A549 (cell line): ENCODE data around the gene GLS. TPM values are rescaled to one million over a fixed set of nuclear protein-coding genes. Genes with fewer than 3 reads are reported as not detected.

Experiments used
- ATAC-seq, 2 experiments: fragments of 200-7000 bp in 1 of 2; fragments of >200 bp in 1 of 2; cut with Nextera tagmentation in 1 of 2; cut with Tn5 transposase in 1 of 2; 3 replicates each; pipeline versions ENCODE4 v1.8.0 to v1.9.1; 2018 to 2020; ENCODE audit warnings: mild to moderate bottlenecking in 1 of 2, moderate library complexity in 1 of 2
- CTCF ChIA-PET: fragments of 300-600 bp; sonication (Branson Sonifier 250); formaldehyde crosslinking; extraction: SDS; loops from one replicate; lab custom pipeline; 2021; ENCODE audit warnings: antibody characterized with exemption, inconsistent platforms; lab: Yijun Ruan, JAX
- POLR2A ChIA-PET: fragments of 350-600 bp; formaldehyde crosslinking; extraction: SDS; loops from one replicate; lab custom pipeline; 2021; ENCODE audit warnings: antibody characterized with exemption, inconsistent platforms; lab: Yijun Ruan, JAX
- DNase-seq, 2 experiments: peaks; one replicate each; pipeline versions ENCODE4 v3.0.0 to v3.0.0-alpha.2; 2011 to 2016; ENCODE audit warnings: low read depth in 1 of 2, low spot score in 1 of 2
- FAIRE-seq: peaks from 2 replicates; lab custom pipeline; 2011; peaks lifted over from hg19 to GRCh38; lab: Jason Lieb, UNC
- H3K27ac ChIP-seq, 2 experiments: fragments of >200 bp; sonication (Bioruptor Twin); formaldehyde crosslinking; 3 replicates each; pipeline ENCODE4 v1.5.1; 2016 to 2017
- H3K4me1 ChIP-seq: fragments of >200 bp; sonication (Bioruptor Twin); formaldehyde crosslinking; 3 replicates; pipeline ENCODE4 v1.6.1; 2016
- H3K4me2 ChIP-seq: fragments of >200 bp; sonication (Bioruptor Twin); formaldehyde crosslinking; 3 replicates; pipeline ENCODE4 v1.6.1; 2016
- H3K4me3 ChIP-seq: fragments of >200 bp; sonication (Bioruptor Twin); formaldehyde crosslinking; 3 replicates; pipeline ENCODE4 v1.5.1; 2016
- H3K9me3 ChIP-seq: fragments of >200 bp; sonication (Bioruptor Twin); formaldehyde crosslinking; 3 replicates; pipeline ENCODE4 v1.6.1; 2016
- BCL3 ChIP-seq: fragments of >200 bp; sonication (Bioruptor Twin); formaldehyde crosslinking; IDR thresholded peaks from 3 replicates; pipeline ENCODE4 v1.6.1; 2016
- CBX8 ChIP-seq: fragments of 200-600 bp; sonication (generic); IDR thresholded peaks from 2 replicates; pipeline ENCODE4 v1.6.1; 2016
- CHD4 ChIP-seq: fragments of 200-600 bp; sonication (generic); IDR thresholded peaks from 2 replicates; pipeline ENCODE4 v1.6.1; 2016; ENCODE audit warnings: antibody characterized with exemption, mild to moderate bottlenecking, borderline replicate concordance
- EHF ChIP-seq: fragments of 250-450 bp; sonication (Bioruptor Pico); IDR thresholded peaks from 2 replicates; pipeline ENCODE4 v1.5.0; 2020; ENCODE audit warnings: mild to moderate bottlenecking
- ESRRA ChIP-seq: fragments of 150-350 bp; IDR thresholded peaks from 2 replicates; pipeline ENCODE4 v1.6.1; 2014; ENCODE audit warnings: mild to moderate bottlenecking, low read length, borderline replicate concordance
- FOSL2 ChIP-seq, 2 experiments: fragments of 450-650 bp in 1 of 2; fragments of >200 bp in 1 of 2; sonication (Bioruptor Twin) in 1 of 2; formaldehyde crosslinking; IDR thresholded peaks; 2 replicates each; pipeline versions ENCODE4 v1.5.0 to v1.6.1; 2016 to 2020; ENCODE audit warnings: mild to moderate bottlenecking in 1 of 2, moderate library complexity in 1 of 2
- FOXS1 ChIP-seq: fragments of 250-450 bp; sonication (Bioruptor Pico); IDR thresholded peaks from 2 replicates; pipeline ENCODE4 v1.5.0; 2020; ENCODE audit warnings: mild to moderate bottlenecking, moderate library complexity
- HES2 ChIP-seq: fragments of >200 bp; sonication (Bioruptor Twin); formaldehyde crosslinking; IDR thresholded peaks from 2 replicates; pipeline ENCODE4 v1.6.1; 2016
- HEYL ChIP-seq: fragments of 250-450 bp; sonication (Bioruptor Pico); IDR thresholded peaks from 2 replicates; pipeline ENCODE4 v1.8.0; 2021; ENCODE audit warnings: mild to moderate bottlenecking, moderate library complexity
- JUN ChIP-seq, 2 experiments: fragments of >200 bp; sonication (Bioruptor Twin); formaldehyde crosslinking; IDR thresholded peaks; 2 replicates in 1 of 2; 3 replicates in 1 of 2; pipeline ENCODE4 v1.6.1; 2016 to 2017
- JUNB ChIP-seq: fragments of >200 bp; sonication (Bioruptor Twin); formaldehyde crosslinking; IDR thresholded peaks from 2 replicates; pipeline ENCODE4 v1.6.1; 2016
- MAFK ChIP-seq: fragments of 450-650 bp; IDR thresholded peaks from 2 replicates; pipeline ENCODE4 v1.6.1; 2014; ENCODE audit not compliant: partially characterized antibody
- MAX ChIP-seq: IDR thresholded peaks from 2 replicates; pipeline ENCODE4 v1.6.1; 2012
- MYC ChIP-seq: IDR thresholded peaks from 2 replicates; pipeline ENCODE4 v1.6.1; 2012; ENCODE audit warnings: mild to moderate bottlenecking, inconsistent platforms, low read length, improper control_type of control experiment, borderline replicate concordance
- NPAS2 ChIP-seq: fragments of 250-450 bp; sonication (Bioruptor Pico); IDR thresholded peaks from 2 replicates; pipeline ENCODE4 v1.8.0; 2022; ENCODE audit warnings: mild to moderate bottlenecking, moderate library complexity, borderline replicate concordance
- NR3C1 ChIP-seq: fragments of >200 bp; sonication (Bioruptor Twin); formaldehyde crosslinking; IDR thresholded peaks from 3 replicates; pipeline ENCODE4 v1.6.1; 2017
- PHF8 ChIP-seq: fragments of 200-600 bp; sonication (generic); IDR thresholded peaks from 2 replicates; pipeline ENCODE4 v1.6.1; 2016; ENCODE audit warnings: low read depth, mild to moderate bottlenecking, antibody characterized with exemption, moderate library complexity, borderline replicate concordance
- POLR2A ChIP-seq: IDR thresholded peaks from 2 replicates; pipeline ENCODE4 v1.6.1; 2012; ENCODE audit warnings: mild to moderate bottlenecking, low read length
- POLR2AphosphoS2 ChIP-seq: conservative IDR thresholded peaks from 2 replicates; pipeline ENCODE4 v1.6.1; 2012; ENCODE audit warnings: low read length, improper control_type of control experiment, inconsistent platforms
- RAD21 ChIP-seq, 2 experiments: fragments of >200 bp in 1 of 2; sonication (Bioruptor Twin) in 1 of 2; formaldehyde crosslinking in 1 of 2; IDR thresholded peaks in 1 of 2; conservative IDR thresholded peaks in 1 of 2; 2 replicates in 1 of 2; 3 replicates in 1 of 2; pipeline ENCODE4 v1.6.1; 2012 to 2018; ENCODE audit warnings: inconsistent platforms in 1 of 2
- REST ChIP-seq: fragments of 200-600 bp; sonication (generic); IDR thresholded peaks from 2 replicates; pipeline ENCODE4 v1.6.1; 2016; ENCODE audit warnings: antibody characterized with exemption, mild to moderate bottlenecking, moderate library complexity
- RFX5 ChIP-seq: fragments of 450-650 bp; IDR thresholded peaks from 2 replicates; pipeline ENCODE4 v1.7.1; 2014; ENCODE audit warnings: antibody characterized with exemption, mild to moderate bottlenecking, moderate library complexity
- RNF2 ChIP-seq: fragments of 200-600 bp; sonication (generic); IDR thresholded peaks from 2 replicates; pipeline ENCODE4 v1.6.1; 2016; ENCODE audit warnings: low read depth, mild to moderate bottlenecking, antibody characterized with exemption, moderate library complexity, borderline replicate concordance
- SMC3 ChIP-seq: fragments of >200 bp; sonication (Bioruptor Twin); formaldehyde crosslinking; IDR thresholded peaks from 3 replicates; pipeline ENCODE4 v1.6.1; 2018; ENCODE audit warnings: inconsistent platforms
- TFCP2L1 ChIP-seq: fragments of 250-450 bp; sonication (Bioruptor Pico); IDR thresholded peaks from 2 replicates; pipeline ENCODE4 v1.5.0; 2021; ENCODE audit warnings: mild to moderate bottlenecking
- TP53 ChIP-seq: fragments of 250-450 bp; sonication (Bioruptor Pico); IDR thresholded peaks from 2 replicates; pipeline ENCODE4 v1.5.0; 2021; ENCODE audit warnings: mild to moderate bottlenecking, moderate library complexity
- ZC3H11A ChIP-seq: fragments of 450-650 bp; IDR thresholded peaks from 2 replicates; pipeline ENCODE4 v1.6.1; 2014; ENCODE audit warnings: antibody characterized with exemption, mild to moderate bottlenecking
- ZFP36 ChIP-seq: fragments of 450-650 bp; IDR thresholded peaks from 2 replicates; pipeline ENCODE4 v1.6.1; 2014; ENCODE audit warnings: borderline replicate concordance; ENCODE audit not compliant: partially characterized antibody
- WGBS: methylation state at CpG from one replicate; pipeline ENCODE4 v1.1.6; 2017; ENCODE audit errors: missing lambda C conversion rate; 5-methylcytosine and 5-hydroxymethylcytosine counted together
- polyA plus RNA-seq, 4 experiments: library from polyadenylated mRNA; depleted of rRNA in 3 of 4; stranded (reverse); fragments of >200 nt; fragmentation: RNase III in 1 of 4; extraction: RNeasy Plus Mini Kit Qiagen cat#74134 plus additional on column Dnase treatment in 1 of 4; gene quantifications; 2 replicates in 3 of 4; 3 replicates in 1 of 4; pipeline ENCODE4 v1.2.3, GENCODE V29; 2011 to 2017

Gene GLS
- polyA plus RNA-seq, 2 of the 4 experiments (the other 2 are of a cell fraction): 269 to 321 TPM

- POLR2A ChIA-PET: no interaction called here
- no peaks in the 10 kb centered on the region for H3K9me3 ChIP-seq
- H3K4me1 ChIP-seq: peaks cover 32% of the 10 kb centered on the region
- DNase-seq: no peak
- FAIRE-seq: no peak
- H3K4me3 ChIP-seq: no peak overlapping the region
- no peak overlapping the region for H3K4me2 ChIP-seq
- H3K27ac ChIP-seq: no peak overlapping the region
- TF ChIP-seq TFCP2L1 (CRISPR knock-in tag) (no peak), CBX8 (no peak), ZFP36 (no peak), NR3C1 (no peak), ZC3H11A (no peak), HES2 (no peak), TP53 (CRISPR knock-in tag) (no peak), FOXS1 (CRISPR knock-in tag) (no peak), EHF (CRISPR knock-in tag) (no peak), HEYL (CRISPR knock-in tag) (no peak), JUNB (no peak), MAX (no peak), RFX5 (no peak), MYC (no peak), RAD21 (conservative IDR thresholded peaks at IDR 0.05 in 1 of 2, IDR thresholded peaks at IDR 0.05 in 1 of 2) (no peak), ESRRA (no peak), MAFK (no peak), NPAS2 (no peak)
- TF ChIP-seq, all 56 proteins: peak for 0
- 95% methylated on average over 3 of the region's 3 CpGs for WGBS
- CTCF ChIA-PET: no interaction called here
- ATAC-seq: no peak
Measured at GRCh38 chr2:190831941-190832340, 48.7 kb upstream of the GLS start.

- peak overlapping the region; percentile 73 for H3K4me2 ChIP-seq
- WGBS: 7% methylated on average over 1 of the region's 1 CpG
- H3K27ac ChIP-seq: peak overlapping the region; percentile 75 to 80
- ChIA-PET CTCF (interaction anchor here (1.1 to 1.4 kb wide), 2 partner anchors 11 to 42 kb away, joined by 3 read pairs; no protein-coding TSS in a partner anchor), POLR2A (interaction anchor here (0.9 kb wide), 1 partner anchor 47 kb away, joined by 3 read pairs; no protein-coding TSS in a partner anchor)
- no peak overlapping the region for H3K4me3 ChIP-seq
- TF ChIP-seq PHF8 (no peak), EHF (CRISPR knock-in tag) (no peak), REST (no peak), TFCP2L1 (CRISPR knock-in tag) (no peak), RAD21 (conservative IDR thresholded peaks at IDR 0.05 in 1 of 2, IDR thresholded peaks at IDR 0.05 in 1 of 2) (no peak), POLR2A (no peak), POLR2AphosphoS2 (no peak), FOSL2 (IDR thresholded peaks at IDR 0.05) (no peak), FOSL2 (CRISPR knock-in tag; IDR thresholded peaks at IDR 0.05) (no peak), HES2 (no peak), RNF2 (no peak), MAFK (no peak), CHD4 (no peak), BCL3 (no peak), JUN (IDR thresholded peaks at IDR 0.05) (no peak), SMC3 (no peak)
- ATAC-seq (no peak), FAIRE-seq (no peak), DNase-seq (no peak)
- peaks cover 61% of the 10 kb centered on the region for H3K4me1 ChIP-seq
- H3K9me3 ChIP-seq: no peaks in the 10 kb centered on the region
Measured at GRCh38 chr2:190834890-190835208, 45.8 kb upstream of the GLS start.
